ENCODE measurements around the gene SQSTM1. TPM values are rescaled to one million over a fixed set of nuclear protein-coding genes. Genes with fewer than 3 reads are reported as not detected.

The SQSTM1 gene
- total RNA-seq, 2 experiments from 2014 or later = 58.5 to 81.1 TPM

GRCh38 chr5:179817890-179818745 is 2.6 kb upstream of the SQSTM1 start:
- Histone ChIP-seq H3K9me3 (ENCODE audit: low read length) (no peaks in the 10 kb centered on the region), H3K9me2 (ENCODE audit: insufficient read depth, low read length) (no peaks in the 10 kb centered on the region), H3K36me3 (ENCODE audit: insufficient read depth, low read length) (peaks cover 6% of the 10 kb centered on the region; the same call in 1 of the 2 replicates), H4K20me1 (ENCODE audit: insufficient read depth, low read length) (peaks cover 4% of the 10 kb centered on the region; the same call in 1 of the 2 replicates), H2AFZ (ENCODE audit: low read length) (peak overlapping the region; percentile 43; the same call in 1 of the 2 replicates), H3K4me2 (ENCODE audit: low read length) (peak overlapping the region; percentile 95), H3K4me1 (ENCODE audit: insufficient read depth, low read length, poor library complexity, severe bottlenecking) (peaks cover 32% of the 10 kb centered on the region), H3K27ac (ENCODE audit: low read depth, low read length, poor library complexity, severe bottlenecking) (peak overlapping the region; percentile 59), H3K79me2 (ENCODE audit: insufficient read depth, low read depth, low read length) (peaks cover 22% of the 10 kb centered on the region; the same call in 1 of the 2 replicates), H3K4me3 (ENCODE audit: low read depth, low read length, poor library complexity, severe bottlenecking) (peak overlapping the region; percentile 99)
- no peak for TF ChIP-seq EZH2phosphoT487 (IDR thresholded peaks at IDR 0.05; ENCODE audit: borderline replicate concordance, low read depth, low read length)
- TF ChIP-seq, protein P1, sequence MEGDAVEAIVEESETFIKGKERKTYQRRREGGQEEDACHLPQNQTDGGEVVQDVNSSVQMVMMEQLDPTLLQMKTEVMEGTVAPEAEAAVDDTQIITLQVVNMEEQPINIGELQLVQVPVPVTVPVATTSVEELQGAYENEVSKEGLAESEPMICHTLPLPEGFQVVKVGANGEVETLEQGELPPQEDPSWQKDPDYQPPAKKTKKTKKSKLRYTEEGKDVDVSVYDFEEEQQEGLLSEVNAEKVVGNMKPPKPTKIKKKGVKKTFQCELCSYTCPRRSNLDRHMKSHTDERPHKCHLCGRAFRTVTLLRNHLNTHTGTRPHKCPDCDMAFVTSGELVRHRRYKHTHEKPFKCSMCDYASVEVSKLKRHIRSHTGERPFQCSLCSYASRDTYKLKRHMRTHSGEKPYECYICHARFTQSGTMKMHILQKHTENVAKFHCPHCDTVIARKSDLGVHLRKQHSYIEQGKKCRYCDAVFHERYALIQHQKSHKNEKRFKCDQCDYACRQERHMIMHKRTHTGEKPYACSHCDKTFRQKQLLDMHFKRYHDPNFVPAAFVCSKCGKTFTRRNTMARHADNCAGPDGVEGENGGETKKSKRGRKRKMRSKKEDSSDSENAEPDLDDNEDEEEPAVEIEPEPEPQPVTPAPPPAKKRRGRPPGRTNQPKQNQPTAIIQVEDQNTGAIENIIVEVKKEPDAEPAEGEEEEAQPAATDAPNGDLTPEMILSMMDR (conservative IDR thresholded peaks at IDR 0.05; ENCODE audit: low read length) = no peak
- POLR2A ChIA-PET = interaction anchor here (0.7 to 1.6 kb wide), 3 partner anchors 37 to 1386 kb away, joined by 3 to 6 read pairs (median 5); no protein-coding TSS in a partner anchor
- BruUV-seq (replicated peaks) = no TSS peak
- CTCF ChIA-PET (ENCODE audit: unreplicated experiment) = no interaction called here
- DNase-seq (ENCODE audit: low spot score) = no peak
- intact Hi-C loops (cut with micrococcal nuclease; ENCODE audit: unreplicated experiment) = no loop called here

- Histone ChIP-seq H3K36me3 (ENCODE audit: insufficient read depth, low read length) (peaks cover 11% of the 10 kb centered on the region), H3K4me2 (ENCODE audit: low read length) (peak overlapping the region; percentile 95), H3K79me2 (ENCODE audit: insufficient read depth, low read depth, low read length) (peaks cover 22% of the 10 kb centered on the region; the same call in 1 of the 2 replicates), H4K20me1 (ENCODE audit: insufficient read depth, low read length) (peaks cover 4% of the 10 kb centered on the region; the same call in 1 of the 2 replicates), H3K4me3 (ENCODE audit: low read depth, low read length, poor library complexity, severe bottlenecking) (peak overlapping the region; percentile 99), H2AFZ (ENCODE audit: low read length) (peak overlapping the region; percentile 43; the same call in 1 of the 2 replicates), H3K9me3 (ENCODE audit: low read length) (no peaks in the 10 kb centered on the region), H3K9me2 (ENCODE audit: insufficient read depth, low read length) (no peaks in the 10 kb centered on the region), H3K27ac (ENCODE audit: low read depth, low read length, poor library complexity, severe bottlenecking) (peak overlapping the region; percentile 59), H3K4me1 (ENCODE audit: insufficient read depth, low read length, poor library complexity, severe bottlenecking) (peaks cover 32% of the 10 kb centered on the region)
- ChIA-PET CTCF (ENCODE audit: unreplicated experiment) (interaction anchor here (0.6 kb wide), 1 partner anchor 32 kb away, joined by 4 read pairs; no protein-coding TSS in a partner anchor), POLR2A (interaction anchor here (0.8 to 1.6 kb wide), 4 partner anchors 7 to 95 kb away, joined by 3 to 5 read pairs (median 3); no protein-coding TSS in a partner anchor)
- no TSS peak for BruUV-seq (replicated peaks)
- DNase-seq (ENCODE audit: low spot score) = peak; percentile 87
- intact Hi-C loops (cut with micrococcal nuclease; ENCODE audit: unreplicated experiment) = loop anchor here (1.0 kb wide), 1 partner anchor 13 kb away; the partner anchor contains the start of gene MGAT4B
- TF ChIP-seq, protein P1 (conservative IDR thresholded peaks at IDR 0.05; ENCODE audit: low read length) = no peak
- no peak for TF ChIP-seq EZH2phosphoT487 (IDR thresholded peaks at IDR 0.05; ENCODE audit: borderline replicate concordance, low read depth, low read length)
Measured at GRCh38 chr5:179818746-179819295, 1.9 kb upstream of the SQSTM1 start.

All from OCI-LY7 (cell line).